Measurements from ENCODE around the gene PSMD14.

DNA sequence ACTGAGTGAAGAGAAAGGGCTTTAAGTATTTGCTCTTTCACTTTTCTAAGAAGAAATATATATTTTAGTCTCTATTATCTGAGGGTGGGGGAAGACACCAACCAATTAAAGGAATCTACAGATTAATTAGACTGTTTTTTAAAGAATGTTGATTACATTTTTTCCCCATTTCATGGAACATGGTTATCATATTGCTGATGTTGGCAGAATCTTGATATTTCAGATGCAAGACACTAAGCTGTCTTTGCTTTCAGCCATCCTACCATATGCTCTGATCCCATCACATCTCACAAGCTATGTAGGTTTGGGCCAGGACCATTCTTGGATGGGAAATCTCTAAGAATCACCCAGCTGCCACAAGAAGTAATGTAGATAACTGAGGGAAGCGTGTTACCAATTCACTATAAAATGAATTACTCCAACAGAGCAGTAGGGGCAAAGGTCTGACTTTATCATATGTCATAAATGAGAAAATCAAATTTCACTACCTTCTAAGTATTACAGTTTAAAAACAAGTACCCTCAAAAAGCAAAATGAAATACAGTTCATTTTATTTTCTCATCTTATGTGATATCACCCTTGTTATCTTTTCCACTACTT is 101.2 kb downstream of the PSMD14 start:
- TF ChIP-seq YY1 (IDR thresholded peaks at IDR 0.05; ENCODE audit: insufficient read depth, insufficient read length) = no peak
- TF ChIP-seq SUZ12 (IDR thresholded peaks at IDR 0.05; ENCODE audit: extremely low read depth, insufficient read depth, insufficient read length) = no peak

All from NT2/D1 (cell line).